GM12865 (cell line): Measurements from ENCODE around the gene ACAD9.

Experiments
- DNase-seq: peaks from one replicate; pipeline ENCODE4 v3.0.0; 2010; ENCODE audit warnings: low read depth
- H3K4me3 ChIP-seq: 2 replicates; pipeline ENCODE4 v1.5.1; 2011; ENCODE audit warnings: mild to moderate bottlenecking, low read depth, low read length, control low read depth
- TF ChIP-seq, protein P1 (sequence below): IDR thresholded peaks from 2 replicates; pipeline ENCODE4 v1.5.1; 2011; ENCODE audit warnings: low read length, control low read depth, low read depth, inconsistent platforms; ENCODE audit not compliant: insufficient read depth; ENCODE audit errors: missing control alignments

The ACAD9 gene

DNA sequence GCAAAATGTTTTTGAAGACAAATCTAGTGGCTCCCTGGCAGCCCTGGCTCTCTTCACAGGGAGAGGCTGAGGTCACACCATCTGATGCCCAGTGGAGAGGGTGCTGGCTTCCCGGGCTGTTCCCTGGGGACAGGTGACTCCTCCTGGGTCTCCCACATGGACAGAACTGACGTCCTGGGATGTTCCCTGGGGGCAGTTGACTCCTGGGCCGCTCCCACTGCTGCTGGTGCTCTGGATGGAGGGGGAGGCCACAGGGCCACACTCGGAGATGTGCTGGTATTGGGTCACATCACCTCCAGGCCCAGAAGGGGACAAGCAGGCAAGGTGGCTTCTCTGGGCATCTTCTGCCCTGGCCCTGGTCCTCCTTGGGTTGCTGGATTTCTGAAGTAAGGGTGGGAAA is 27.8 kb upstream of the ACAD9 start:
- DNase-seq, result no peak
- TF ChIP-seq, protein P1, sequence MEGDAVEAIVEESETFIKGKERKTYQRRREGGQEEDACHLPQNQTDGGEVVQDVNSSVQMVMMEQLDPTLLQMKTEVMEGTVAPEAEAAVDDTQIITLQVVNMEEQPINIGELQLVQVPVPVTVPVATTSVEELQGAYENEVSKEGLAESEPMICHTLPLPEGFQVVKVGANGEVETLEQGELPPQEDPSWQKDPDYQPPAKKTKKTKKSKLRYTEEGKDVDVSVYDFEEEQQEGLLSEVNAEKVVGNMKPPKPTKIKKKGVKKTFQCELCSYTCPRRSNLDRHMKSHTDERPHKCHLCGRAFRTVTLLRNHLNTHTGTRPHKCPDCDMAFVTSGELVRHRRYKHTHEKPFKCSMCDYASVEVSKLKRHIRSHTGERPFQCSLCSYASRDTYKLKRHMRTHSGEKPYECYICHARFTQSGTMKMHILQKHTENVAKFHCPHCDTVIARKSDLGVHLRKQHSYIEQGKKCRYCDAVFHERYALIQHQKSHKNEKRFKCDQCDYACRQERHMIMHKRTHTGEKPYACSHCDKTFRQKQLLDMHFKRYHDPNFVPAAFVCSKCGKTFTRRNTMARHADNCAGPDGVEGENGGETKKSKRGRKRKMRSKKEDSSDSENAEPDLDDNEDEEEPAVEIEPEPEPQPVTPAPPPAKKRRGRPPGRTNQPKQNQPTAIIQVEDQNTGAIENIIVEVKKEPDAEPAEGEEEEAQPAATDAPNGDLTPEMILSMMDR, result no peak
- no peak overlapping the region for H3K4me3 ChIP-seq

DNA sequence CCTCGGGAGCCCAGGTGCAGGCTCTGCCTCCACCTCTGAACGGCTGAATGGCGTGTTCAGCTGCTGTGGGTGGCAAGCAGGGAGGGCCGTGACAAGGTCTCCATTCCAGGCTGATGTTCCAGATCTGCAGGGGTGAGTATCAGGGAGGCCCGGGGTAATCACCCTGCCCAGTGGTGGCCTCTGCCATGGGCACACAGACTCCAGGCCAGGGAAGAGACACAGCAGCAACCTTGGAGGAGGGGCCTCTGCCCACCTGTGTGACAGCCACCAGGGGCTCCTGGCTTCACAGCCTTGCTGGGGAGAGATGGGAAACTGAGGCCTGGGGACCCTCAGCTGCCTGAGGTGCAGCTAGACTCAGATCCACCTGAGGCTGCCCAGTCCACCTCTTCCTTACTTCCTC is 25.6 kb upstream of the ACAD9 start:
- DNase-seq, result no peak
- TF ChIP-seq, protein P1, result no peak
- H3K4me3 ChIP-seq, result no peak overlapping the region

DNA sequence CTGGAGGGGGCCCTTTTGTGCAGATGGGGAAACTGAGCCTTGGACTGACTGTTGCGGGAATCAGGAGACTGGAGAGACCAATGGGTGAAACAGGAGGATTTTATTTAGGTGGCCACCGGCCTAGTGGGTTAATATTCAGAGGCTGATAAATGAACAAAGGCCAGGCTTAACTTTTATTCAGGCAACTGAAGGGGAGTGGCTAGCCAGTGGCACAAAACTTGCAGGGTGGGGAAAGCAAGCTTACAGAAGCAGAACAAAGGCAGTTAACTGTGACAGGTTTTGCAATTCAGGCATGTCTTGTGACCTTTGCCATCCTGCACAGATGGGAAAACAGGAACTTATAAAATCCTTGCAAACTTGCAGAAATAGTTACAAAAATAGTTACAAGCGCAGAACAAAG is 24.9 kb upstream of the ACAD9 start:
- TF ChIP-seq, protein P1, result no peak
- no peak for DNase-seq
- no peak overlapping the region for H3K4me3 ChIP-seq

DNA sequence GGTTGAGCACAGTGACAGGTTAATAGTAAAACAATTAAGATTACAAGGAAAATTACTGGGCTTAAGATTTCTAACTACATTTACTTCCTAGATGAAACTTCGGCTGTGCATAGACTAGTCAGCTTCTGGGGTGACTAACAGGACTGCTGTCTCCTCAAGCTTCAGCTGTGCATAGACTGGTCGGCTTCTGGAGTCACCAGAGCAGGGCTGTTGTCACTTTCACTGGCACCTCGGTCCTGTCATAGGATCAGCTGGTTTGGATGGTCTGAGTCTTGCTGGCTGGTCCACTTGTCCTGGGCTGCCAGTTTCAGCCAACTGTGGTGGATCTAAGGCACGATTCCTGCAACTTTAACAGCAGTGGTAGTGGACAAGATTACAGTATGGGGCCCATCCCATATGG is 23.9 kb upstream of the ACAD9 start:
- H3K4me3 ChIP-seq, result no peak overlapping the region
- TF ChIP-seq, protein P1, result no peak
- no peak for DNase-seq

DNA sequence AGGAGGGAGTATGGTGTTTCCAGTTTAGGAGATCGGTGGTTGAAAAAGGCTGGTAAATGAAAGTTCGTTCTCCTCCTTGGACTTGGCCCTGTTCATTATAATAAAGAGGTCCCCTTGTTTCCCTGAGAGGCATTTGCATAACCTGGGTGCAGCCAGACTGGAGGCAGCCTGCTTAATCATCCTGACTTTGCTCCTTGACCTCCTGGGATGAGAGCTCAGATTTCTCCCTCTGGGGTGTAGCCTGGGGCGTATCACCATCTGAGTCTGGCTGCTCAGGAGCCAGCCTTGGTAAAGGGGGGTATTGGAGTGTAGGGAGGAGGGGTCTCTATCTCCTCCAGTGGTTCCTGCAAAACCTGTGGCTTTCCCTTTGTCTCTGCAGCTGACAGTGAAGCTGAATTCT is 21.3 kb upstream of the ACAD9 start:
- no peak overlapping the region for H3K4me3 ChIP-seq
- DNase-seq, result no peak
- TF ChIP-seq, protein P1, result no peak

DNA sequence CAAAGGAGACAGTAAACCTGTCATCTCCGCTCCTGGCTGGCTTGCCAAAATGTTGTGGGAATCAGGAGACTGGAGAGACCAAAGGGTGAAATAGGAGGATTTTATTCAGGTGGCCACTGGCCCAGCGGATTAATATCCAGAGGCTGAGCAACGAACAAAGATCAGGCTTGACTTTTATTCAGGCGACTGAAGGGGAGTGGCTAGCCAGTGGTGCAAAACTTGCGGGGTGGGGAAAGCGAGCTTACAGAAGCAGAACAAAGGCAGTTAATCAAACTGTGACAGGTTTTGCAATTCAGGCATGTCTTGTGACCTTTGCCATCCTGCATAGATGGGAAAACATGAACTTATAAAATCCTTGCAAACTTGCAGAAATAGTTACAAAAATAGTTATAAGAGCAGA is 19.8 kb upstream of the ACAD9 start:
- H3K4me3 ChIP-seq, result no peak overlapping the region
- TF ChIP-seq, protein P1, result no peak
- no peak for DNase-seq

DNA sequence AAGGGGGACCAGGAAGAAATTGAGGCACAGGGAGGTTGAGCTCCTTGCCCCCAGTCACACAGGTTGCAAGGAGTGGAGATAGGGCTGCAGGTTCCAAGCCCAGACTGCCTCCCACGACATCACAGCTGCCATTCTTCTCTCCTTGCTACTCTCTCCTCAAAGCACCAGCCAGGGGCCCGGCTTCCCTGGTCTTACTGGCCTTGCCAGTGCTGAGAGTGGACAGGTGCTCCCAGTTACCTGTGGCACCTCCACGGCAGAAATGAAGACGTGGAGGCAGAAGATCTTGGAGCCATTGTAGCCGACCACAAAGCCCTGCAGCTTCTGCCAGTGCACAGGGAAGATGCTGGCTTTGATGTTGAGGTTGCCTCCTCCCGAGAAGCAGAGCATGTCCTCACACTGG is 17.9 kb upstream of the ACAD9 start:
- TF ChIP-seq, protein P1, result no peak
- no peak overlapping the region for H3K4me3 ChIP-seq
- DNase-seq, result no peak
